GM23248 (cell line): ENCODE data around the gene NCK2. TPM values are rescaled to one million over a fixed set of nuclear protein-coding genes. Genes with fewer than 3 reads are reported as not detected.

Experiments used
- DNase-seq: peaks from one replicate; pipeline ENCODE4 v3.0.0-alpha.2; 2015
- H2AFZ ChIP-seq: fragments of 200-600 bp; sonication (generic); 2 replicates; pipeline ENCODE4 v1.6.1; 2016; ENCODE audit warnings: antibody characterized with exemption
- H3F3A ChIP-seq: fragments of 200-600 bp; sonication (generic); 2 replicates; pipeline ENCODE4 v1.6.1; 2016; ENCODE audit warnings: mild to moderate bottlenecking, antibody characterized with exemption, mixed run types; ENCODE audit not compliant: insufficient read depth
- H3K27ac ChIP-seq: fragments of 200-600 bp; sonication (generic); 2 replicates; pipeline ENCODE4 v1.5.1; 2016; ENCODE audit warnings: mild to moderate bottlenecking
- H3K27me3 ChIP-seq: fragments of 200-600 bp; sonication (generic); replicated peaks from 2 replicates; pipeline ENCODE4 v1.6.1; 2016; ENCODE audit warnings: mild to moderate bottlenecking; ENCODE audit not compliant: insufficient read depth
- H3K36me3 ChIP-seq: fragments of 200-600 bp; sonication (generic); 2 replicates; pipeline ENCODE4 v1.6.1; 2016; ENCODE audit warnings: low read depth, mild to moderate bottlenecking
- H3K4me1 ChIP-seq: fragments of 200-600 bp; sonication (generic); 2 replicates; pipeline ENCODE4 v1.6.1; 2016; ENCODE audit warnings: mild to moderate bottlenecking; ENCODE audit not compliant: insufficient read depth
- H3K4me2 ChIP-seq: fragments of 200-600 bp; sonication (generic); one replicate; pipeline ENCODE4 v1.6.1; 2016; ENCODE audit warnings: mild to moderate bottlenecking; ENCODE audit not compliant: unreplicated experiment
- H3K4me3 ChIP-seq: fragments of 200-600 bp; sonication (generic); 2 replicates; pipeline ENCODE4 v1.5.1; 2016; ENCODE audit warnings: mild to moderate bottlenecking
- H3K79me2 ChIP-seq: fragments of 200-600 bp; sonication (generic); 2 replicates; pipeline ENCODE4 v1.6.1; 2016; ENCODE audit warnings: mild to moderate bottlenecking; ENCODE audit not compliant: insufficient read depth
- H3K9ac ChIP-seq: fragments of 200-600 bp; sonication (generic); 2 replicates; pipeline ENCODE4 v1.6.1; 2016; ENCODE audit warnings: mild to moderate bottlenecking
- H3K9me2 ChIP-seq: fragments of 200-600 bp; sonication (generic); 2 replicates; pipeline ENCODE4 v1.6.1; 2016; ENCODE audit warnings: mixed run types, mild to moderate bottlenecking, moderate library complexity; ENCODE audit not compliant: insufficient read depth
- H3K9me3 ChIP-seq: fragments of 200-600 bp; sonication (generic); one replicate; pipeline ENCODE4 v1.6.1; 2017; ENCODE audit warnings: low read depth
- H4K20me1 ChIP-seq: fragments of 200-600 bp; sonication (generic); 2 replicates; pipeline ENCODE4 v1.6.0; 2016; ENCODE audit not compliant: insufficient read depth
- EZH2 ChIP-seq: fragments of 200-600 bp; sonication (generic); IDR thresholded peaks from 2 replicates; pipeline ENCODE4 v1.6.1; 2018; ENCODE audit warnings: antibody characterized with exemption, mild to moderate bottlenecking; ENCODE audit not compliant: insufficient read depth, poor library complexity, severe bottlenecking
- EZH2phosphoT487 ChIP-seq: fragments of 200-600 bp; sonication (generic); IDR thresholded peaks from 2 replicates; pipeline ENCODE4 v1.6.1; 2018; ENCODE audit warnings: antibody characterized with exemption, moderate library complexity, mild to moderate bottlenecking, low read depth; ENCODE audit not compliant: insufficient read depth
- WGBS, 2 experiments: methylation state at CpG; one replicate each; pipeline ENCODE4 v1.1.6; 2015 to 2017; ENCODE audit warnings: low lambda C conversion rate in 2 of 2, low coverage in 1 of 2; ENCODE audit errors: missing lambda C conversion rate in 2 of 2; 5-methylcytosine and 5-hydroxymethylcytosine counted together
- in situ Hi-C: fragments of 300-500 bp; cut with MboI; formaldehyde crosslinking; loops from 2 replicates; pipeline ENCODE4 v1.15.0; 2020
- polyA plus RNA-seq: library from polyadenylated mRNA; unstranded; fragments of >200 nt; fragmentation: Nextera tagmentation; extraction: Ambion mirVana; gene quantifications from 2 replicates; pipeline ENCODE4 v1.2.1, GENCODE V29; 2016
- total RNA-seq: library from RNA; depleted of rRNA; stranded (reverse); fragments of >200 nt; shearing (Covaris generic); gene quantifications from 2 replicates; pipeline ENCODE4 v1.2.3, GENCODE V29; 2014

The NCK2 gene
- total and polyA plus RNA-seq, 2 experiments from 2014 or later, result 5.1 to 25.2 TPM

GRCh38 chr2:105808423-105809096, 63.8 kb downstream of the NCK2 start:
- in situ Hi-C loops, result no loop called here
- peaks cover 3% of the 10 kb centered on the region; the same call in 1 of the 2 replicates for H3F3A ChIP-seq
- no peak overlapping the region for H3K27ac ChIP-seq
- H3K79me2 ChIP-seq, result peaks cover 88% of the 10 kb centered on the region
- no peak overlapping the region for H2AFZ ChIP-seq
- peaks cover 12% of the 10 kb centered on the region; the same call in 1 of the 2 replicates for H4K20me1 ChIP-seq
- H3K36me3 ChIP-seq, result no peaks in the 10 kb centered on the region
- H3K9ac ChIP-seq, result no peak overlapping the region
- no peaks in the 10 kb centered on the region for H3K9me3 ChIP-seq
- DNase-seq, result no peak
- H3K27me3 ChIP-seq, result no peaks in the 10 kb centered on the region
- WGBS, 2 experiments, result 90 to 93% methylated on average over 8 of the region's 8 CpGs
- H3K9me2 ChIP-seq, result no peaks in the 10 kb centered on the region
- no peak overlapping the region for H3K4me3 ChIP-seq
- H3K4me2 ChIP-seq, result no peak overlapping the region
- no peak for TF ChIP-seq EZH2phosphoT487
- no peak for TF ChIP-seq EZH2
- H3K4me1 ChIP-seq, result peaks cover 14% of the 10 kb centered on the region

DNA sequence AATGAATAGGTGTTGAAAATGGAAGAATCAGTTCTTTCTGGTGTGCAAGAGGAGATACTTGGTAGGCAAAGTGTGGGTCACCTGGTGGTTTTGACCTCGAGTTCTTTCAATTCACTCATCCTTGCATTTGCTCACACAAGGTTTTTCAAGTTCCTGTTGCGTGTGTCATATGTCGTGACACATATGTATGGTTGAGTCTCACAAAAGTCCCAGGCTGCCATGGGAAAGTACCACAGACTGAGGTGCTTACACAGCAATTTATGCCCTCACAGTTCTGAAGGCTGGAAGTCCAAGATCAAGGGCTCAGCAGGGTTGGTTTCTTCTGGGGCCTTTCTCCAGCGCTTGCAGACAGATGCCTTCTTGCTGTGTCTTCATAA, 64.4 kb downstream of the NCK2 start:
- Histone ChIP-seq H2AFZ (no peak overlapping the region), H3K27me3 (no peaks in the 10 kb centered on the region), H3K4me1 (peaks cover 12% of the 10 kb centered on the region), H3K9ac (no peak overlapping the region), H3K79me2 (peaks cover 88% of the 10 kb centered on the region), H4K20me1 (peaks cover 7% of the 10 kb centered on the region; the same call in 1 of the 2 replicates), H3K9me2 (no peaks in the 10 kb centered on the region), H3F3A (peaks cover 3% of the 10 kb centered on the region; the same call in 1 of the 2 replicates), H3K9me3 (no peaks in the 10 kb centered on the region), H3K4me3 (no peak overlapping the region), H3K27ac (no peak overlapping the region), H3K36me3 (no peaks in the 10 kb centered on the region), H3K4me2 (no peak overlapping the region)
- 90 to 95% methylated on average over 4 of the region's 4 CpGs for WGBS, 2 experiments
- DNase-seq, result no peak
- in situ Hi-C loops, result no loop called here
- TF ChIP-seq EZH2phosphoT487, result no peak
- TF ChIP-seq EZH2, result no peak

GRCh38 chr2:105809723-105810122, 65.0 kb downstream of the NCK2 start:
- Histone ChIP-seq H4K20me1 (peaks cover 6% of the 10 kb centered on the region; the same call in 1 of the 2 replicates), H3K4me3 (no peak overlapping the region), H3K27me3 (no peaks in the 10 kb centered on the region), H2AFZ (no peak overlapping the region), H3K9ac (no peak overlapping the region), H3F3A (no peaks in the 10 kb centered on the region), H3K36me3 (no peaks in the 10 kb centered on the region), H3K4me2 (no peak overlapping the region), H3K4me1 (peaks cover 6% of the 10 kb centered on the region; the same call in 1 of the 2 replicates), H3K79me2 (peaks cover 87% of the 10 kb centered on the region), H3K9me3 (no peaks in the 10 kb centered on the region), H3K27ac (no peak overlapping the region), H3K9me2 (no peaks in the 10 kb centered on the region)
- WGBS, 2 experiments, result 97 to 100% methylated on average over 3 of the region's 3 CpGs
- in situ Hi-C loops, result no loop called here
- no peak for DNase-seq
- TF ChIP-seq EZH2phosphoT487 (no peak), EZH2 (no peak)

- Histone ChIP-seq H3K4me1 (peaks cover 6% of the 10 kb centered on the region; the same call in 1 of the 2 replicates), H3K27me3 (no peaks in the 10 kb centered on the region), H3K9ac (no peak overlapping the region), H2AFZ (no peak overlapping the region), H3K27ac (no peak overlapping the region), H3K4me2 (no peak overlapping the region), H3K4me3 (no peak overlapping the region), H4K20me1 (0 out of 2 replicates have a peak, but pooled peaks cover 6% of the 10 kb centered on the region), H3K9me2 (no peaks in the 10 kb centered on the region), H3K36me3 (no peaks in the 10 kb centered on the region), H3K9me3 (no peaks in the 10 kb centered on the region), H3F3A (no peaks in the 10 kb centered on the region), H3K79me2 (peaks cover 82% of the 10 kb centered on the region)
- TF ChIP-seq EZH2phosphoT487, result no peak
- no peak for TF ChIP-seq EZH2
- in situ Hi-C loops, result no loop called here
- 61 to 67% methylated on average over 12 of the region's 12 CpGs for WGBS, 2 experiments
- peak; percentile 32 for DNase-seq
Observed at GRCh38 chr2:105812180-105813044, 67.7 kb downstream of the NCK2 start.
